Erythroblast (primary cell): Measurements from ENCODE around the gene NEMP1.

ENCODE experiments used
- GATA1 ChIP-seq: IDR thresholded peaks from 2 replicates; pipeline ENCODE4 v1.6.1; 2011; ENCODE audit warnings: low read depth, mild to moderate bottlenecking, control low read depth, low read length, moderate library complexity
- POLR2A ChIP-seq: IDR thresholded peaks from 2 replicates; pipeline ENCODE4 v1.6.1; 2011; ENCODE audit warnings: mild to moderate bottlenecking, low read length

DNA sequence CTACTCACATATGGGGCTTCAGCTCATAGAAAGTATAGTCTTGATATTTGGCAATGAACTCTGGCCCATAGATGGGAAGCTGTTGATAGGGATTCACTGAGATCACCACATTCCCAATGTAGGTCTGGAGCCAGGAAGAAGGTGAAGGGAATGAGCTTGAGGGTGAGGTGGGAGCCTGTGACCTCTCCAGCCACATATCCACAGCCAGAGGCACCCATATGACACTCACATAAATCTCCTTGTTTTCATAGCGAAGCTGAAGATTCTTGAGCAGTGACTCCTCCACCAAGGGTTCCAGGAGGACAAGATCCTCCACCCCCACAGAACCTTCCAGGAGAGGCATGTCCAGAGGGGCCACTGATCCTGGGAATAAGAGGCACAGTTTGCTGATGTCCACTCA lies 30.6 kb downstream of the NEMP1 start:
- TF ChIP-seq POLR2A: no peak
- TF ChIP-seq GATA1: no peak
